GM12873 (cell line): Measurements from ENCODE around the gene NDC1.

ENCODE experiments used
- TF ChIP-seq, protein P1 (sequence below): IDR thresholded peaks from 2 replicates; pipeline ENCODE4 v1.5.1; 2012; ENCODE audit warnings: low read depth, mild to moderate bottlenecking, moderate library complexity, low read length, control low read depth; ENCODE audit not compliant: insufficient read depth; ENCODE audit errors: missing control alignments

Gene NDC1

DNA sequence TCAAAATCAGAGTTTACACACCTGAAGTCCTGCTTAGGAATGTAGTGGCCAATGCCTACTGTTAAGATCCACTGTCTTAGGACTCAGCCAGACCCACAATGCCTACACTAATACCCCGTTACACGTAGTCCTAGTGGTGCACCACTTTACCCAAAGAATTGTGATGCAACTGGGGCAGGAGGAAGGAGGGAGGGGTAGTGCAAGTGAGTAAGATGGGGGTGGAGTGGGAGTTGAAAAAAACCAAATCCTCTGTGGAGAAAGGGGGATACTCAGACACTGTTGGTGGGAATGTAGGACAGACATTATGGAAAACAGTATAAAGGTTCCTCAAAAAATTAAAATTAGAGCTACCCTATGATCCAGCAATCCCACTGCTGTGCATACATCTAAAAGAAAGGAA, 118.6 kb downstream of the NDC1 start:
- TF ChIP-seq, protein P1, sequence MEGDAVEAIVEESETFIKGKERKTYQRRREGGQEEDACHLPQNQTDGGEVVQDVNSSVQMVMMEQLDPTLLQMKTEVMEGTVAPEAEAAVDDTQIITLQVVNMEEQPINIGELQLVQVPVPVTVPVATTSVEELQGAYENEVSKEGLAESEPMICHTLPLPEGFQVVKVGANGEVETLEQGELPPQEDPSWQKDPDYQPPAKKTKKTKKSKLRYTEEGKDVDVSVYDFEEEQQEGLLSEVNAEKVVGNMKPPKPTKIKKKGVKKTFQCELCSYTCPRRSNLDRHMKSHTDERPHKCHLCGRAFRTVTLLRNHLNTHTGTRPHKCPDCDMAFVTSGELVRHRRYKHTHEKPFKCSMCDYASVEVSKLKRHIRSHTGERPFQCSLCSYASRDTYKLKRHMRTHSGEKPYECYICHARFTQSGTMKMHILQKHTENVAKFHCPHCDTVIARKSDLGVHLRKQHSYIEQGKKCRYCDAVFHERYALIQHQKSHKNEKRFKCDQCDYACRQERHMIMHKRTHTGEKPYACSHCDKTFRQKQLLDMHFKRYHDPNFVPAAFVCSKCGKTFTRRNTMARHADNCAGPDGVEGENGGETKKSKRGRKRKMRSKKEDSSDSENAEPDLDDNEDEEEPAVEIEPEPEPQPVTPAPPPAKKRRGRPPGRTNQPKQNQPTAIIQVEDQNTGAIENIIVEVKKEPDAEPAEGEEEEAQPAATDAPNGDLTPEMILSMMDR, result no peak

DNA sequence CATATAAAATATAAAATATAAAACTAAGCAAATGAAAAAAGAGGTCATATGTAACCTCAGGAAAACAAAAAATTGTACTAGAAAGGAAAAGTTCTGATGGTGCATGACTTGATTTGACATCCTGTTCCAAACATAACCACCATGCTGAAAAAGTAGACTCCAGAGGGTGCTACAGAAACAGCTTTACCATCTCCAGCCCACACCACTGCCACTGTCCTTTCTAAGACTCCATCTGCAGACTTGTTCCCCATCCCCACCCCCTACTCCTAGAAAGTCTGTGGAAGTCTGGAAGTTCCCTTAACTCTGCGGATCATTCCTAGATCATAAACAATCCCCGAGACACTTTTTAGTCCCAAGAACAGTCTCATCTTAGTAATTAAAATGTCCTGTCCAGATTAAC, 119.7 kb downstream of the NDC1 start:
- TF ChIP-seq, protein P1, result no peak

DNA sequence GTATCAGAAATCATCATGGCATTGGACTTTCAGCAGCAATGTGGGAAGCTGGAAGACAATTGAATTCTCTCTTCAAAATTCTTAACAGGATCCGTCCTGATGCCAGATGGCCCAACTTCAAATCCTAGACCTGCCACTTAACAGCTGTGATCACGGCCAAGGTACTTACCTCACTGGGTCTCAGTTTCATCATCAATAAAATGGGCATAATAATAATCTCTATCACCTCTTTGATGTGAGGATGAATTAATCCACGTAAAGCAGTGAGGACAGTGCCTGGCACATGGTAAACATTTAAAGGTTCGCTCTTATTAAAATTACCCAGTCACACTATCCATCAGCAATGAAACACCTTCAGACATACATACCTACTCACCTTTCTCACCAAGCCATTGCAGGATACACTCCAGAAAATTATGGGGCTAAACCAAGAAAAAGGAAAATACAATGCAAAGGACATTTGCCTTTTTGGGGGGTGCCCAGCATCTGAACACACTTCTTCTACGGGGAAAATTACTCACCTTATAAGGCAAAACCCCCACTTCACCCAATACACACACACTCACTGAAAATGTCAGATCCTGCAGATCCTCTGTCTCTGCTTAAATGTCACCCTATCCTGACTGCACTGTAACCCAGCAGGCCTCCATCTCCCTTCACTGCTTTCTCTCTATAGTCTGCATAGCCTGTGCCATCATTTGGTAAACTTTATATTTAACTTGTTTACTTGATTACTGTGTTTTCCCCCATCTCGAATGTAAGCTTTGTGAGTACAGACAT, 120.9 kb downstream of the NDC1 start:
- TF ChIP-seq, protein P1, result no peak

DNA sequence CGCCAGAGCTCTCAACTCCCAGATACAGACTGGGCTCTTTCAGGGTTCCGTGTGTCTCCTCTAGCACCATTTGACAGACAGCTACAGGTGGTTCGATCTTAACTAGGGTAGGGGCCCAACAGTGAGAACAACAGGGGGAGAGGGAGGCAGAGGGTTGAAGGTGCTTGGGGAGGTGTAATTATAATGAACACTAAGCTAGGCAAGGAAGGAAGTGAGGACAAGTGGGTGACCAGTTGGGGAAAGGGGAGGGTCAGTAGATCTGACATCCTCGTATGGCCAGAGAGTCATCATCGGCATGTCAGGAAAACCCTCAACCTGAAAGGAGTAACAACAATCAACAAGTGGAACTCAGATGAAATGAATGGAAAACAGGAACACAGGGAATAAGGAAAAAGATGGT, 121.9 kb downstream of the NDC1 start:
- TF ChIP-seq, protein P1, result no peak

DNA sequence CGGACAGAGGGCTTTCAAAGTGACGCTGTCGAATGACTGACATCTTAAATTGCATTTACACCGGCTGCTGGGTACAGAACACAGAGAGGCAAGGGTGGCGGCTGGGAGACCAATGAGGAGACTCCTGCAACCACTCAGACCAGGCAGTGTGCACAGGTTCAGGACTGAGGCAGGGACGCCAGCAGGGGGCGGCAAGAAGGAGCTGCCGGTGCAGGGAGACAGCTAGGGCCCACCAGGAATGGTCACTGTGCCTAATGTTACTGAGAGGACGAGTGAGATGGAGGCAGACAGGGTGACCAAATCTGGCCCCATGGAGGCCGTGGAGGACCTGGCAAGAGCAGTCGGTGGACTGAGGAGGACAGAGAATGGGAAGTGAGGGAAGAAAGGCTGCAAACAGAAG, 122.6 kb downstream of the NDC1 start:
- TF ChIP-seq, protein P1, result peak; percentile 67
